HG03457 (cell line): Measurements from ENCODE around the gene KCNG4.
"Not testable (repeated sequence)": the region's sequence is repeated elsewhere in the genome, so short reads cannot be mapped to it uniquely, and the experiment has no call there.

Source experiments
- ATAC-seq: cut with Tn5 transposase; IDR thresholded peaks from one replicate; pipeline ENCODE4 v1.9.1; 2021; ENCODE audit warnings: moderate number of reproducible peaks; ENCODE audit not compliant: unreplicated experiment

The KCNG4 gene

DNA sequence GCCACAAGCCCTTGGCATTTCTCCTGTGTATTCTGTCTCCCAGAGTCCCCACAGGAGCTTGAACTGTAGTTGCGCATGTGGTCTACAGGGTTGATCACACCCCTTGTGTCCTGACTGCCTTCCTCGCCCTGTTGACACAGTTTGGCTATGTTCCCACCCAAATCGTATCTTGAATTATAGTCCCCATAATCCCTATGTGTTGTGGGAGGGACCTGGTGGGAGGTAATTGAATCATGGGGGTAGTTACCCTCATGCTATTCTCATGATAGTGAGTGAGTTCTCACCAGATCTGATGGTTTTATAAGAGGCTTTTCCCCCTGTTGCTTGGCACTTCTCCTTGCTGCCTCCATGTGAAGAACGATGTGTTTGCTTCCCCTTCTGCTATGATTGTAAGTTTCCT is 27.7 kb downstream of the KCNG4 start:
- ATAC-seq: no peak

DNA sequence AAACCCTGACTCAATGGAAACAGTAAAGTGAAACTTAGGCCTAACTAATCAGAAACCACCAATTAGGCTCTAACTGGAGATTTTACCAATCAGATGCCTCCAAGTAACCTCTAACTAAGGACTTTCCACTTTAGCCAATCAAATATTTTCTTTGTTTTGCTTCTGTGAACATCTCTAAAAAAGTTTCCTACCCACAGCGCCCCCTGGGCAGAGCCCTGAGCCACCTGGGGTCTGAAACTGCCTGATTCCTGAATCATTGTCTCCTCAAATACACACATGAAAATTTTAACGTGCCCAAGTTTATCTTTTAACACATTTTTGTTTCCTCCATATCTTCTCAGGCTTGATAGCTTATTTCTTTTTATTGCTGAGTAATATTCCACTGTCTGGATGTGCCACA is 29.8 kb downstream of the KCNG4 start:
- ATAC-seq: no peak

DNA sequence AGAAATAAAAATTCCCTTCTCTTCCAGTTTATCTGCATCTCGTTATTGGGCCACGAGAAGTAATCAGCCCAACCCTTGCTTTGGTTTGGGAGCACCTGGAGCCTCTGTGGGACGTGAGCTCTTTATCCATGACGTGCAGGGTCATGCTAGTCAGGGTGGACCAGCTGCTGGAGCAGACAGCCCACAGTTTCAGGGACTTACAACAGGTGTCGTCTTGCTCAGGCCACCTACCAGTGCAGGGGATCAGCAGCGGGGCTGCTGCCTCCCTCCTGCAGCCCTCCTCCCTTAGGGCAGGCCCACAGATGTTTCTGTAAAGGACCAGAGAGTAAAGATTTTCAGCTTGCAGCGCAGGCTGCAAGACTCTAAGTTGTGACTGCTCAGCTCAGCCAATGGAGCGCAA is 31.9 kb downstream of the KCNG4 start:
- no peak for ATAC-seq

DNA sequence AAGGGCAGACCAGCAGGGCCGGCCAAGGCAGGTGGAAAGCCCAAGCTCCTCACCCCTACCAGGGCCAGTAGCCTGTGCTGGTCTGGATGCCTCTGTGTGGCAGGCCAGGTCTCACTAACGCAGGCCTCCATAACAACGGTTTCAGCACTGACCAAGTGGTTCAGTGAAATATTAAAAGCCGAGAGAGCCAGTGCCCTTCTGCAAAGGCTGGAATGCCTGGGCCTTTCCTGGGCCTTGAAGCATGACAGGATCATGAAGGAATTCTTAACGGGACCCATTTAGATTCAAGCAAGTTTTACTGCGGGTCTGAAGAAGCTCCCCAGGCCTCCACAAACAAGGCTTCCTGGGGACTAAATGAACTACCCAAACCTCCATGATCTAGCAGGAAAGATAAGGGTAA is 32.6 kb downstream of the KCNG4 start:
- no peak for ATAC-seq

DNA sequence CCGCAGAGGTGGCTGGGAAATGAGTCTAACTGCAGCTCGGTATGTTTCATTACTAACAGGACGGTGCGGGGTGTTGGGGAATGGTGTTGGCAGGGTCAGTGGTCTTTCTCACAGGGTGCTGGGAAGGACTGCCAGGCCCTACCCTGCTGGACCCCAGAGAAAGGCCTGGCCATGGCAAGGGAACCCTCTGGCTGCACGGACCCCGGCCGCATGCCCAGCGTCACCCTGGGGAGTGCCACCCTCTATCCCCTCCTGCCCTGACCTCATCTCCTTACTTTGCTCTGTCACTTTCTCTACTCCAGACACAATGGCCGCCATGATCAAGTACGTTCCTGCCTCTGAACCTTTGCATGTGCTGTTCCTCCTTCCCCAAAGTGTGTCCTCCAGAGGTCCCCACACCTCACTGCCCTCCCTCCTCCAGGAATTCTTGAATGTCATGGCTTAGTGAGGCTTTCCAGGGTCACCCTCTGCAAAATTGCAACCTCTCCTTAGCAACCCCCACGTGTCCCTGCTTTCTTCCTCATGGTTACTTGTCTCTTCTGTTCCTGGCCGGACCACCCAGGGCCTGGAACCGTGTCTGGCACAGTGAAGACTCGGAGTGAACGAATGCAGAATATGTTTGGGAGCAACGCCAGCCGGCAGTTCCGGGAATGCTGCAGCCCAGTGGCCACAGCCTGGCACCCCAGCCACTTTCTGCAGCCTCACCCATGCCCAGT is 33.7 kb downstream of the KCNG4 start:
- no peak for ATAC-seq

DNA sequence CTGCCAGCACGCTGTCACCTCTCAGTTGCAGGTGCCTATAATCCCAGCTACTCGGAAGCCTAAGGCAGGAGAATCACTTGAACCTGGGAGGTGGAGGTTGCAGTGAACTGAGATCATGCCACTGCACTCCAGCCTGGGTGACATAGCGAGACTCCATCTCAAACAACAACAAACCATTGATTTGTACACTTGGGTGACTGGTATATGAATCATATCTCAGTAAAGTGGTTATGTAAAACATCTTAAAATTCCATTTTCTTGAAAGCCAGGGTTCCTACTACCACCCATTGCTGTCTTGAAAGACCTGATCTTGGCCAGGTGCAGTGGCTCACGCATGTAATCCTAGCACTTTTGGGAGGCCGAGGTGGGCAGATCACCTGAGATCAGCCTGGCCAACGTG is 34.7 kb downstream of the KCNG4 start:
- not testable (repeated sequence) for ATAC-seq

DNA sequence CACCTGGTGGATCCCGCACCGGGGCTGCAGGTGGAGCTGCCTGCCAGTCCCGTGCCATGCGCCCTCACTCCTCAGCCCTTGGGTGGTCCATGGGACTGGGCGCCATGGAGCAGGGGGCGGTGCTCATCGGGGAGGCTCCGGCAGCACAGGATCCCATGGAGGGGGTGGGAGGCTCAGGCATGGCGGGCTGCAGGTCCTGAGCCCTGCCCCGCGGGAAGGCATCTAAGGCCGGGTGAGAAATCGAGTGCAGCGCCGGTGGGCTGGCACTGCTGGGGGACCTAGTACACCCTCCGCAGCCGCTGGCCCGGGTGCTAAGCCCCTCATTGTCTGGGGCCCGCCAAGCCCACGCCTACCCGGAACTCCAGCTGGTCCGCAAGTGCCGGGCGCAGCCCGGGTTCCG is 35.3 kb downstream of the KCNG4 start:
- not testable (repeated sequence) for ATAC-seq

DNA sequence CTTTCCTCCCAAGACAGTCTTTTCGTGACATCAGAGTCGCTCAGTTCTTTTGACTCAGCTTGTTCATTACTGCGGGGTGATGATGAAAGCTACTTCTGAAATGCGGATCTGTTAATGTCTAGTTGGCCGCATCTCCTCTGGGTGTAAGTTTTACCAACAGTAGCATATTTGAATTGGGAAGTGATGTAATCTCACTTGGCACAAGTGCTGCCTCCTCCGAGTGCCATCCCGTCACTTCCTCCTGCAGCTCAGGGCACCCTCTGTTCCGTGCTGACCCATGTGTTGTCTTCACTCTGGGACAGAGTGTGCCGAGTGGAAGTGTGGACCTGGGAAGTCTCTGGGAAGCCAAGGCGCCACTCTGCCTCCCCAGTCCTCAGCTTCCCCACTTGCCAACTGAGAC is 40.0 kb downstream of the KCNG4 start:
- no peak for ATAC-seq

DNA sequence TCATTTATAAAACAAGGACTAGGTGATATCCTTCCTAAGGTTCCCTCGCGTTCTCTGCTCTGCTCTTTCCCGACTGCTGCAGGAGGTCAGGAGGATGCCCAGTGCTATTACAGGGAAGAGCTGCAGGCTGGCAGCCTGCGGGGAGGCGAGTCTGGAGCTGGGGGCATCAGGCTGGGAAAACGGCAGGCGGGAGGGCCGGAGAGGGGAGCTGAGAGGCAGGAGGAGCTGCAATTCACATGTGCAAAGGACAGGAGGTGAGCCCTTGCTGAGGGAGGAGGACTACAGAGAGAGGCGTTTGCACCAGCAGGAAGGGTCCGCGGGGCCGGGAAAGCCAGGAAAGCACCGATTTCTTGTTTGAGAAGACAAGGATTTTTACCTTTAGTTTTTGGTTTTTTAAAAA is 40.7 kb downstream of the KCNG4 start:
- no peak for ATAC-seq

DNA sequence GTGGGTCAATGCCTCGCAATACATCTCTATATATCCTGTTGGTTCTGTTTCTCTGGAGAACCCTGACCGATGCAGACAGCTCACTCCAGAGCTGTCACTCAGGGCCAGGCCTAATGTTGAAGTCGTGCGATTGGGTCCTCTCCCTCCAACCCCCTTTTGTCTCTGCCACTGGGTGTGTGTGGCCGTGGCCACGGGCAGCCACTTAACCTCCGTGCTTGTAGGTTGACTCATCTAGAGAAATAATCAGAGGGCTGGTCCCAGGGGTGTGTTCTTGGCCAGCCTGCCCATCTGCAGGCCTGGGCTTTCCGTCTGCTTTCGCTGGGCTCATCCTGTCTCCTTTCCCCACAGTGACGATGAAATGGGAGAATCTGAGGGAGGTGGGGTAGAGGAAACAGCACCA is 41.4 kb downstream of the KCNG4 start:
- ATAC-seq: no peak

DNA sequence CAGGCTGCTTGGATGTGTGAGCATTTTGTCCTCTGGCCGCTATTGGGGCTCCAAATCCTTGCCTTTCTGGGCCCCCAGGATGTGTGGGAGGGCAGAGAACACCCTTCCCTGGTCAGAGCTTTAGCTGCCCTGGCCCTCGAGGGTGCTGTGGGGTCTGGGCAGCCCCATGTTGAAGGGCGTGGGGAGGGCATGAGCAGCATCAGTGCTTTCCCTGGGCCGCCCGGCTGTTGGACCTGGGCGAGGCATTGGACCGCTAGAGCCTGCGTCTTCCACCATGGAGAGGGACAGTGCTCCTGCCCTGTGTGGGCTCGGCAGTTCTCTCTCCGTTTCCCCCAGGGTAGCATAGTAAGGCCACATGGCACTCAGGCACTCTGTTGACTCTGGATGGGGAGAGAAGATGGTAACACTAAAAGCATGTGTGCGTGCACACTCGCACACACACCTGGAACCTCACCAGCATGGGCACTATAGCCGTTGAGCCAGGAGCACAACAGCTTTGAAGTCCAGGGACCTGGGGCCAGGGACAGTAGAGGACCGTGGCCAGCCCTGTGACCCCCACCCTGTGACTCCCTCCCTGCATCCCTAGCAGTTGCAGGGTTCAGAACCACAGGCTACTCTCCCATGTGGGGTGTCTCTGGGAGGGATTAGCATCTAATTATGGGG is 42.2 kb downstream of the KCNG4 start:
- no peak for ATAC-seq

DNA sequence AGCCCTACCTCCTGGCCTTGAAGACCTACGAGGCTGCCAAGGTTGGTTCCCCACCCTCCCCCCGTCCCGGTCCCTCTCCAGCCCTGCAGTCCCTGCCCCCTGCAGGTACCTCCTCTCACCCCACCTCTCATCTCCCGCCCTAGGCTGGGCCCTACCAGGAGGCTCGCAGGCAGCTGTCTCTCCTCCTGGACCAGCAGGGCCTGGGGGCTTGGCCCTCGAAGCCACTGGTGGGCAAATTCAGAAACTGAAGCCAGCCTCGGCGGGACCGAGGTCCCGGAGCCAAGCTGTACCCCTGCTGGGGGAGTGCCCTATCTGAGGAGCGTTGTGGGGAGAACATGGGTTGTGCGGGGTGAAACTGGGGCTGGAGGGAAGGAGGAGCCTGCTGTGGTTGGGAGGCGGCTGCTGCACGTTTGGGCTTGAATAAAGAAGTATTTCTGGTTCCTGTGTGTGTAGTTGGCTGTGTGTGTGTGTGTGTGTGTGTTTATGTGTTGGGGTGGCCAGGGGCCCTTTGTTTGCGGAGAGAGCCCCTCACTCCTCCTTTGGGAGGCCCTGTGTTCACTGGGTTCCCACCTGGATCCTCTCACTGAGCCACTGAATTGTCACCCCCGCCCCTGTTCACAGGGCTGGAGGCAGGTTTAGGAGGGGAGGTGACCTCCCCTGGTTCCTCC is 43.0 kb downstream of the KCNG4 start:
- ATAC-seq: no peak

DNA sequence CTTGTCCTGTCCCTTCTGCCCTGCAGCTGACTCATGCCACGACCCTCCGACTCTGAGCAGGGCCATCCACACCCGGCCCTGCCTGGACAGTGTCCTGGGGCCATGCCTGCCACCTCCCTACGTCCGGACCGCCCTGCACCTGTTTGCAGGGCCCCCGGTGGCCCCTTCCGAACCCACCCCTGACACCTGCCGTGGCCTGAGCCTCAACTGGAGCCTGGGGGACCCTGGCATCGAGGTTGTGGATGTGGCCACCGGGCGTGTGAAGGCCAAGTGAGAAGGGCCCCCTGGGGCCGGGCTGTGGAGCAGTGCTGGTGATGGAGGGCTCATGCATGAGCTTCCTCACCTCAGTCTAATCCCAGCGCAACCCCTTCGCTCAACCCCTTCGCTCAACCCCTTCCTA is 43.7 kb downstream of the KCNG4 start:
- ATAC-seq: no peak

DNA sequence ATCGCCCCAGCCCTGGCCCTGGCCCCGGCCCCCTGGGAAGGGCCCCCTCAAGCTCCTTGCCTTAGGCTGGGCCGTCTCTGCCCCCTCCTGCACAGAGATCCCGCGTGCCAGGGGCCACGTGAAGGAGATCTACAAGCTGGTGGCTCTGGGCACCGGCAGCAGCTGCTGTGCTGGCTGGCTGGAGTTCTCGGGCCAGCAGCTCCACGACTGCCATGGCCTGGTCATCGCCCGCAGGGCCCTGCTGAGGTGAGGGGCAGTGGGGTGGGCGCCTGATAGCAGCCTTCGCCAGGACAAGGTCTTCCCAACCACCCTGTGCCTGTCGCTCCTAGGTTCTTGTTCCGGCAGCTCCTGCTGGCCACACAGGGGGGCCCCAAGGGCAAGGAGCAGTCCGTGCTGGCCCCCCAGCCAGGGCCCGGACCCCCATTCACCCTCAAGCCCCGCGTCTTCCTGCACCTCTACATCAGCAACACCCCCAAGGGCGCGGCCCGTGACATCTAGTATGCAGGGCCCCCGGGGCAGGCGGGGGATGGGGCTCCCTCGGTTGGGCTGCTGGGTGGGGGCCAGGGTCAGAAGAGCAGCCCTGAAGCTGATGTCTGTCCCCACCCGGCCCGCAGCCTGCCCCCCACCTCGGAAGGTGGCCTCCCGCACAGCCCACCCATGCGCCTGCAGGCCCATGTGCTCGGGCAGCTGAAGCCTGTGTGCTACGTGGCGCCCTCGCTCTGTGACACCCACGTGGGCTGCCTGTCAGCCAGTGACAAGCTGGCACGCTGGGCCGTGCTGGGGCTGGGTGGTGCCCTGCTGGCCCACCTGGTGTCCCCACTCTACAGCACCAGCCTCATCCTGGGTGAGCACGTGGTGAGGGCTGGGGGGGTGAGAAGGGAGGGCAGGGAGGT is 44.4 kb downstream of the KCNG4 start:
- no peak for ATAC-seq

DNA sequence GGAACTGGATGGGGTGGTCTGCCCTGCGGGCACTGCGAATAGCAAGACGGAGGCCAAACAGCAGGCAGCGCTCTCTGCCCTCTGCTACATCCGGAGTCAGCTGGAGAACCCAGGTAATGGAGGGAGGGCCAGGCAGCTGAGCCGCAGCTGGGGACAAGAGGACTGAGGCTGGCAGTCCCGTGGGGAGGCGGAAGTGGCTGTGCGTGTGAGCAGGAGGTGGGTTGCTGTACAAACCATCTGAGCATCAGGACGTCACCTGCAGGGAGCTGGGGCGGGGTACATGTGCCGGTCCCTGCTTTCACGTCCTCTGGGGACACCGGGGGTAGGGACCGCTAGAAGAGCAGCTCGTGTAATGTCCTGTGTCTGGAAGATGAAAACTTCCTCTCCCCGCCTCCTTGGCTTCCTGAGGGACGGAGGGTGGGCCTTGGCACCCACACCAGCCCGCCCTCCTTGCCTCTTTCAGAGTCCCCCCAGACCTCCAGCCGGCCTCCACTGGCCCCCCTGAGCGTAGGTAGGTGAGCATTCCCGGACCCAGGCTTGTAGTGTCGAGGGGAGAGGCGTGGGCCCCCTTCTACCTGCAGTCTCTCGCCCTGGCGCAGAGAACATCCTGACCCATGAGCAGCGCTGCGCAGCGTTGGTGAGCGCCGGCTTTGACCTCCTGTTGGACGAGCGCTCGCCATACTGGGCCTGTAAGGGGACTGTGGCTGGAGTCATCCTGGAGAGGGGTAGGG is 45.2 kb downstream of the KCNG4 start:
- no peak for ATAC-seq

DNA sequence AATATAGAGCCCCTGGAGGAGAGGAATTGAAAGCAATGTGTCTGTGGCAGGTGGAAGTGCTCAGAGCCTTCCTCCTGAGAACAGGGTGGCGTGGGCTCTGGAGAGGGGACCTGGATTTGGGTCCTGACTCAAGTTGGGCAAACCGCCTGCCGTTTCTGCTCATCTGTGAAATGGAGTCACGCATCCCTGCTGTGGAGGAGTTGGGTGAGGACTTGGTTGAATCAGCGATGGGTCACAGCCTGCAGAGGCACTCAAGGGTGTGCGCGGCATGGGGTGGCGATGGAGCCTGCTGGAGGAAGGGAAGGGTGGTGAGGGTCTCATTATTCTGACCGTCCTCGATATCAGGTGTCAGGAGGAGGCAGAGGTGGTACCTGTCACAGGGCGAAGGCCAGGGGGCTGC is 45.8 kb downstream of the KCNG4 start:
- no peak for ATAC-seq

DNA sequence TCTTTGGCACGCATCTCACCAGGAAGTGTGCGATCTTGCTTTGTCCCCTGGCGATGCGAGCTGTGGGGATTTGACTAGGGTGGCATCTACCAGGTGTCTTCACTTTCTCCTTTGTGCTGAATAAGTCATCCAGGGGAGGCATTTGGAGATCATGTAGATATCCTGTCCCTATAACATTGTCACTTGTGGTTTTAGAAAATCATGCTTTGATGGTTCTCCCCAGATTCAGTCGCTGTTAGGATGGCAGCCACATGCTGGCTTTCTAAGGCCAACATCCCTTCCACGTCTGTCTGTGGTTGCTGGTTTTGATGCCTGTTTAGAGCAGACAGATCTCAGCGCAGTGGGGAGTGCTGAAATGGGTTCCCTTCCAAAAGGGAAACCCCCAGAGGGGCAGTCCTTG is 46.3 kb downstream of the KCNG4 start:
- no peak for ATAC-seq

DNA sequence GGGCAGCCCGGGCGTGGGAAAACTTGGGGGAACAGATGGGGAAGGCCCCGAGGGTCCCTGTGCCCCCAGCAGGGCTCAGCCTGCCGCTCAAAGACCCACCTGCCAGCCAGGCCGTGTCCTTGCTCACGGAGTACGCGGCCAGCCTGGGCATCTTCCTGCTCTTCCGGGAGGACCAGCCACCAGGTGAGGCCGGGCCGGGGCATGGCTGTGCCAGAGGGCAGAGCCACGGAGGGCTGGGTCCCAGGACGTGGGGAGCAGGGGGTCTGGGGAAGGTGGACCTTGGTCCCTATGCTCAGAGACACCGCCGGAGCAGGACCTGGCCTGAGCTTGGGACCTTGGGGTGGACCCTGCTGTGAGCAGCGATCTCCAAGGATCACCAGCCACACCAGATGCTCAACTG is 48.3 kb downstream of the KCNG4 start:
- no peak for ATAC-seq

DNA sequence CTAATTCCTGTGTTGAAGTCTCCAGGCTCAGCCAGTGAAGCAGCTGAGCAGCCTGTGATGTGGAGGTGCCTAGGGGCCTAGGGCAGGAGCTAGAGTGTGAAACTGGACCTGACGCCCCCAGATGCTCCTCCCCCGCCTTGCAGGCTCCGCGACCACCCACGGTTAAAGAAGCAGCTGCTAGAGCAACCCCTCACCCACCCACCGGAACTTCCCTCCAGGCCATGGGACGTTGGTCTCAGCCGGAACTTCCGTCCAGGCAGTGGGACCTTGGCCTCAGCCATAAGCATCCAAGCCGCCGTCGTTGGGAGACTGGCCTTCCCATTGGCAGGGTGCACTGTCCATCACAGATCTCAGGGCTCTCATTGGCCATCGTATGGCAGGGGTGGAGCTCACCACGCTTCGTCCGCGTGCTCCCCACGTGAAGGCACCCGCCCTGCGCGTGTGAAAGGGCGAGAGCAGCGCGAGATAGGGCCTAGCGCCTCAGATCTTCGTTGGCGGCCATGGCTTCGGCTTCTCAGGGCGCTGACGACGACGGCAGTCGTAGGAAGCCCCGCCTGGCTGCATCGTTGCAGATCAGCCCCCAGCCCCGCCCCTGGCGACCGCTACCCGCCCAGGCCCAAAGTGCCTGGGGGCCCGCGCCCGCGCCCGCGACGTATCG is 49.0 kb downstream of the KCNG4 start, which contains the start of gene ADAD2:
Gene ADAD2, plus strand, starts transcription at position 427 of the 658 bp plus-strand sequence. Its CDS starts 74 bp downstream, at position 501.
- ATAC-seq: no peak
